ENCODE measurements around the gene ZMYND19.
A peak's percentile ranks its signal among the peaks of the same experiment; 100 is the strongest.
"Not testable (repeated sequence)": the region's sequence is repeated elsewhere in the genome, so short reads cannot be mapped to it uniquely, and the experiment has no call there.

Gene ZMYND19

DNA sequence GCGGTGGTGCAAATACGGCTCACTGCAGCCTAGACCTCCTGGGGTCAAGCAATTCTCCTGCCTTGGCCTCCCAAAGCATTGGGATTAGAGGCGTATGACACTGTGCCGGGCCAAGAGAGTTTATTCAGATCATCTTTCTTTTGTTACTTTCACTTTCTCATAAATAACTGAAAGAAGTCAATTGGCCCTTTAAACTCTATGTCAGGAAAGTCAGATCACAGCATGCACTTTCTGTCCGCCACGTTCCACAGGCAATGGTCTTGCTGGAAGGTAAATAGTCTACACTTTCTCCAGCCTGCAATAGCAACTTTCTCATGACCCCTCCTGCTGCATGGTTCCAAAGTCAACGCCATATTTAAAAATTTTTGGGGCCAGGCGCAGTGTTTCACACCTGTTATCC lies 8.6 kb upstream of the ZMYND19 start:
- DNase-seq (ENCODE audit: low read depth): no peak
- no peaks in the 10 kb centered on the region for H3K27me3 ChIP-seq (replicated peaks; ENCODE audit: control insufficient read depth, insufficient read depth, low read length)
- no peak overlapping the region for H3K4me3 ChIP-seq (ENCODE audit: low read length)
- H3K4me1 ChIP-seq (ENCODE audit: control insufficient read depth, insufficient read depth, low read length): no peaks in the 10 kb centered on the region
- H3K9ac ChIP-seq (ENCODE audit: low read length): no peak overlapping the region
- H3K9me3 ChIP-seq (ENCODE audit: control insufficient read depth, low read length): no peaks in the 10 kb centered on the region
- H3K36me3 ChIP-seq (ENCODE audit: control insufficient read depth, insufficient read depth, low read length, severe bottlenecking): no peaks in the 10 kb centered on the region

DNA sequence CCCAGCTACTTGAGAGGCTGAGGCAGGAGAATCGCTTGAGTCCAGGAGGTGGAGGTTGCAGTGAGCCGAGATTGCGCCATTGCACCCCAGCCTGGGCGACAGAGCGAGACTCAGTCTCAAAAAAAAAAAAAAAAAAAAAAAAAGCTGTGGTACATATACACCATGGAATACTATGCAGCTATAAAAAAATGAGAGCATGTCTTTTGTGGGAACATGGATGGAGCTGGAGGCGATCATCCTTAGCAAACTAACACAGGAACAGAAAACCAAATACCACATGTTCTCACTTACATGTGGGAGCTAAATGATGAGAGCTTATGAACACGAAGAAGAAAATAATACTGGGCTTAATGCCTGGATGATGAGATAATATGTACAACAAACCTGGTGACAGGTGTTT lies 6.3 kb upstream of the ZMYND19 start:
- H3K9me3 ChIP-seq (ENCODE audit: control insufficient read depth, low read length); H3K27me3 ChIP-seq (replicated peaks; ENCODE audit: control insufficient read depth, insufficient read depth, low read length): not testable (repeated sequence)

DNA sequence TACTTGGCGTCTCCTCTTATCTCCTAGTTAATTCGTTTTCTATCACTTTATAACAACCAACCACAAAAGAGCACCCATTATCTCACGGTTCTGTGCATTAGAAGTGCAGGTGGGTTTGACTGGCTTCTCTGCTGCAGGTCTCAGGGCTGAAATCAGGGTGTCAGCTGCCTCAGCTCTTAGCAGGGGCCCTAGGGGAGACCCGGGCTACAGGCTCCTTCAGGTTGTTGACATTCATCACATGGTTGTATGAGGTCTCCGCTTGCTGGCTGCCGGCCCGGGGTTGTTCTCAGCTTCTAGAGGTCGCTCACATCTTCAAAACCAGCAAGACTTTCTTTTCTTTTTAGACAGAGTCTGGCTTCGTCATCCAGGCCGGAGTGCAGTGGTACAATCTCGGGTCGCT lies 2.9 kb upstream of the ZMYND19 start:
- peaks cover 13% of the 10 kb centered on the region for H3K4me1 ChIP-seq (ENCODE audit: control insufficient read depth, insufficient read depth, low read length)
- H3K9me3 ChIP-seq (ENCODE audit: control insufficient read depth, low read length): no peaks in the 10 kb centered on the region
- H3K9ac ChIP-seq (ENCODE audit: low read length): no peak overlapping the region
- no peak overlapping the region for H3K4me3 ChIP-seq (ENCODE audit: low read length)
- H3K36me3 ChIP-seq (ENCODE audit: control insufficient read depth, insufficient read depth, low read length, severe bottlenecking): peaks cover 2% of the 10 kb centered on the region
- no peaks in the 10 kb centered on the region for H3K27me3 ChIP-seq (replicated peaks; ENCODE audit: control insufficient read depth, insufficient read depth, low read length)
- no peak for DNase-seq (ENCODE audit: low read depth)

More for the DNA sequence above, 6.3 kb upstream of the ZMYND19 start:
- not testable (repeated sequence) for H3K9ac ChIP-seq (ENCODE audit: low read length); DNase-seq (ENCODE audit: low read depth); H3K4me3 ChIP-seq (ENCODE audit: low read length); H3K36me3 ChIP-seq (ENCODE audit: control insufficient read depth, insufficient read depth, low read length, severe bottlenecking); H3K4me1 ChIP-seq (ENCODE audit: control insufficient read depth, insufficient read depth, low read length)

DNA sequence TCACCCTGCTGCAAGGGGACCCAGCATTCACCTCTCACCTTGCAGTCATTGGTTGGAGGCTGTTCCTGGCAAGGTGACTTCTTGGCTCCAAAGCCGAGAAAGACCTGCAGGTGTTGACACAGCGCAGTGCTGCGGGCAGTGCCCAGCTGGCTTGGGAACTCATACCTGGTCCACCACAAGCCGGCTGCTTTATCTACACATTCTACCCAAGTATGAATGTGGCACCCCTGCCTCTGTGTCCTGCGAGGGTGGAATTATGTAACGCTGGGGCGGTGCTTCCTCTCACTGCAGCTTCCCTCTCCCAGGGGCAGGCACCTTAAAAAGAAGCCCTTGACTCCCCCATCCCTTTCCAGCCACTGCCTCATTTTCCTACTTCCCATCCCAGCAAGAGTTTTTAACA lies 2.5 kb upstream of the ZMYND19 start:
- Histone ChIP-seq H3K4me1 (ENCODE audit: control insufficient read depth, insufficient read depth, low read length) (peaks cover 13% of the 10 kb centered on the region), H3K9me3 (ENCODE audit: control insufficient read depth, low read length) (no peaks in the 10 kb centered on the region), H3K36me3 (ENCODE audit: control insufficient read depth, insufficient read depth, low read length, severe bottlenecking) (peaks cover 6% of the 10 kb centered on the region), H3K27me3 (replicated peaks; ENCODE audit: control insufficient read depth, insufficient read depth, low read length) (no peaks in the 10 kb centered on the region), H3K4me3 (ENCODE audit: low read length) (no peak overlapping the region), H3K9ac (ENCODE audit: low read length) (no peak overlapping the region)
- DNase-seq (ENCODE audit: low read depth): no peak

DNA sequence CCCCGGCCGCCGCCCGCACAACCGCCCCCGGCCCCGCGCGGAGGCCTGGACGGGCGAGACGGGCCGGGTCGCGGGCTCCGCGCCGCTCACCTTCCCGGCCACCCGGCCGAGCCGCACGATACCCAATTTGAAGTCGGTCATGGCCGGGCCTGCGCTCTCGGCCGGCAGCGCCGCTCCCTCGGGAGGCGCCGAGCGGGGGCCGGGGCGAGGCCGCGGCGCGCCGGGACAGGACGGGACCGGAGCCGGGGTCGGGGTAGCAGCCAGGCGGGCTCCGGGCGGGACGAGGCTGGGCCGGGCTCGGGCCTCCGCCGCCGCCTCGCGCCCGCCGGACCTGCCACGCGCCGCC lies 216 bp downstream of the ZMYND19 start:
- no peaks in the 10 kb centered on the region for H3K27me3 ChIP-seq (replicated peaks; ENCODE audit: control insufficient read depth, insufficient read depth, low read length)
- H3K9ac ChIP-seq (ENCODE audit: low read length): peak overlapping the region; percentile 90
- DNase-seq (ENCODE audit: low read depth): no peak
- H3K36me3 ChIP-seq (ENCODE audit: control insufficient read depth, insufficient read depth, low read length, severe bottlenecking): peaks cover 30% of the 10 kb centered on the region
- H3K4me1 ChIP-seq (ENCODE audit: control insufficient read depth, insufficient read depth, low read length): peaks cover 13% of the 10 kb centered on the region
- no peaks in the 10 kb centered on the region for H3K9me3 ChIP-seq (ENCODE audit: control insufficient read depth, low read length)
- peak overlapping the region; percentile 88 for H3K4me3 ChIP-seq (ENCODE audit: low read length)

DNA sequence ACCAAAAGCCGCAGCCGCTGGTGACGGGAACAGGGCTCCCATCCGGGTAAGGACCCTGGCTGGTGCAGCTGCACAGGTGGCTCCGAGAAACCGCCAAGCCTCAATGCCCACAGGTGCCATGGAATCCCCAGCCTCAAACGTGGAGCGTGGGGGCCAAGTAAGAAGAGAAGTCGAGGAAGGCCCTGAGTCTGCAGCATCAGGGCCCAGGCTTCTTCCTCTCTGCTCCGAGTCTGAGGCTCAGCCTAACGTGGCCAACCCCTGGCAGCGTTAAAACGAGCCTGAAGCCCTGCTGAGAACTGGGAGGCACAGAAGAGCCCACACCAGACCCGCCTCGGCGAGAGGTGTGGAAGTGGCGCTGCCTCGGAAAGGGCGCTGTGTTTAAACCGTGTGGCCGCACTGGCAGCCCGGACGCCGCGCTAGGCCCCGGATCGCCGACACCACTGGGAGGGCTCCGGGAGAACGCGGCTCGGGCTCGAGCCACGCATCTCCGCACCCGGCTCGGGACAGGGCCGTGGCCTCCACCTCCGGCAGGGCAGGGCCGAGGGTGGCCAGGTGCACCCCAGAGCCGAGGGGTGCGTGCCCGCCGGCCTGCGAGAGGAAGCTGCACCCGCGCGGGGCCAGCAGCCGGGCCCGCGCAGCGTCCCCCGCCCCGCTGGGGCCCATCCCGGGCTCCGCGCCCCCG lies 730 bp downstream of the ZMYND19 start:
- Histone ChIP-seq H3K9ac (ENCODE audit: low read length) (peak overlapping the region; percentile 90), H3K4me3 (ENCODE audit: low read length) (peak overlapping the region; percentile 88), H3K9me3 (ENCODE audit: control insufficient read depth, low read length) (no peaks in the 10 kb centered on the region), H3K27me3 (replicated peaks; ENCODE audit: control insufficient read depth, insufficient read depth, low read length) (no peaks in the 10 kb centered on the region), H3K36me3 (ENCODE audit: control insufficient read depth, insufficient read depth, low read length, severe bottlenecking) (peaks cover 30% of the 10 kb centered on the region), H3K4me1 (ENCODE audit: control insufficient read depth, insufficient read depth, low read length) (peaks cover 13% of the 10 kb centered on the region)
- peak; percentile 56 for DNase-seq (ENCODE audit: low read depth)

DNA sequence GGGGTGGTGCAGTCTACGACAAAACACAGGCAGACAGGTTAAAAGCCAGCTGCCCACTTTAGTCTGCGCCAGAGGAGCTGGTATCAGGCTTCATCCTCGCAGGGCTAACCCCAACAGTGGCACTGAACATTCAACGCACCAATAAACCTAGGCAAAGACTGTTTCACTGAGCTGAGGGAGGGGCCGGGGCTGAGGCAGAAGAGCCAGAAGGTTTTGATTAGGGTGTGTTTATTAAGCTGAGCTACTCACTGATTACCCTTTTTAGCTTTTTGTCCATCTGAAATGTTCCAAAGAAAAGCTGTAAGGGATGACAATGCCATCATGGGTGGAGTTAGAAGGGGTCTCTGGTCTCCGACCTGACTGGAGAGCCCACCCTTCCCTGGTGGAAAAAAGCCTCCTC lies 1.4 kb downstream of the ZMYND19 start:
- H3K4me1 ChIP-seq (ENCODE audit: control insufficient read depth, insufficient read depth, low read length): peaks cover 13% of the 10 kb centered on the region
- H3K27me3 ChIP-seq (replicated peaks; ENCODE audit: control insufficient read depth, insufficient read depth, low read length): no peaks in the 10 kb centered on the region
- peak overlapping the region; percentile 90 for H3K9ac ChIP-seq (ENCODE audit: low read length)
- peak overlapping the region; percentile 88 for H3K4me3 ChIP-seq (ENCODE audit: low read length)
- H3K36me3 ChIP-seq (ENCODE audit: control insufficient read depth, insufficient read depth, low read length, severe bottlenecking): peaks cover 34% of the 10 kb centered on the region
- no peaks in the 10 kb centered on the region for H3K9me3 ChIP-seq (ENCODE audit: control insufficient read depth, low read length)
- DNase-seq (ENCODE audit: low read depth): peak; percentile 29

DNA sequence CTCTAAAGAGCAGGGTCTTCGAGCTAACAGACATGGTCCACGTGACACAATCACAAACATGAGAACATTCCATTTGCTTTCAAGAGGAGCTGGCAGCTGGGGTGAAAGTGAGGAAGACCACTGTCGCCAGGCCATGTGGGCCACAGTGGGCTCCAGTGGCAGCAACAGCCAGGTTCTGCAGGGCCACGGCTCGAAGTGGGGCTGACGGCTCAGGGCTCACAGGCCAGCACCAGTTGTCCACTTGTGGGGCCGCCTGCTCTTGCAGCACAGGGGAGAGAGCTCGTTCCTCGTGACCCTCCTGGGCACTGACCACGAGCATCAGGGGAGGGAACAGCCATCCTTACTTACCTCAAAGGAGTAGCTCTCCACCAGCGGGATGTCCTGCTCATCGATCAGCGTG lies 2.0 kb downstream of the ZMYND19 start:
- no peak overlapping the region for H3K4me3 ChIP-seq (ENCODE audit: low read length)

DNA sequence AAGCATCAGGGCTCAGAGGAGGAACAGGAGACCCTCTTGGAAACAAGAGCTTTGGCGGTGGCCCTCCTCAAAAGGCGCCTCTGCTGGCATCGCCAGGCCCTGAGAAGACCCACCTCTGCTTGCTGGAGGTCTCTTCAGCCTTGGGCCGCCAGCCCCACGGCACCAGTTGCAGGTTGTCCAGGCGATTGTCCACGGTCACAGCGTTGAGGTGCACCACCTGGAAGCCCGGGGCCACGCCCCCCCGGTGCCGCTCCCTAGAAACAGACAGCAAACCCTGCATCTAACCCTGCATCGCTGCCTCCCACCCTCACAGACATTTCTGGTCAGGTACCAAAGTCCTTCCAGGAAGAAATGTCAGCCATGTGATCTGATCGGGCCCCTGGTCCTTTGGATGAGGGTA lies 3.5 kb downstream of the ZMYND19 start:
- no peak overlapping the region for H3K4me3 ChIP-seq (ENCODE audit: low read length)
- H3K36me3 ChIP-seq (ENCODE audit: control insufficient read depth, insufficient read depth, low read length, severe bottlenecking): peaks cover 52% of the 10 kb centered on the region
- H3K4me1 ChIP-seq (ENCODE audit: control insufficient read depth, insufficient read depth, low read length): peaks cover 13% of the 10 kb centered on the region
- H3K9me3 ChIP-seq (ENCODE audit: control insufficient read depth, low read length): no peaks in the 10 kb centered on the region
- H3K27me3 ChIP-seq (replicated peaks; ENCODE audit: control insufficient read depth, insufficient read depth, low read length): no peaks in the 10 kb centered on the region
- H3K9ac ChIP-seq (ENCODE audit: low read length): no peak overlapping the region
- DNase-seq (ENCODE audit: low read depth): no peak

More for the DNA sequence above, 2.0 kb downstream of the ZMYND19 start:
- no peaks in the 10 kb centered on the region for H3K27me3 ChIP-seq (replicated peaks; ENCODE audit: control insufficient read depth, insufficient read depth, low read length)
- no peaks in the 10 kb centered on the region for H3K9me3 ChIP-seq (ENCODE audit: control insufficient read depth, low read length)
- peaks cover 13% of the 10 kb centered on the region for H3K4me1 ChIP-seq (ENCODE audit: control insufficient read depth, insufficient read depth, low read length)
- peaks cover 37% of the 10 kb centered on the region for H3K36me3 ChIP-seq (ENCODE audit: control insufficient read depth, insufficient read depth, low read length, severe bottlenecking)
- H3K9ac ChIP-seq (ENCODE audit: low read length): peak overlapping the region; percentile 90
- DNase-seq (ENCODE audit: low read depth): no peak

DNA sequence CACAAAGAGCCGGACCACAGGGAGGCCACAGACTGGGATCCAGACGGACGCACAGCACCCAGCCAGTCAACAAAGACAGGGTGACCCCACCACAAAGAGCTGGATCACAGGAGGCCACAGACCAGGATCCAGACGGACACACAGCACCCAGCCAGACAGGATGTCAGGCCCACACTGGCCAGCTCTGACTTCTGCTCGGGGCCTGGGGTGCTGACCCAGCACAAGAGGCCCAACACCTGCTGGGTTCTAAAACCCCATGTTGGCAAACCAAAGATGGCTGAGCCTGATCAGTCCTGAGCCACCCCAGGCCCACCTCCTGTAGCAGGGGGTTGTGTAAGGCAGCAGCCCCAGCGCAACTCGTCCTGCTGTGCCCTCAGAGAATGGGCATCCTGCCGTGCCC lies 6.4 kb downstream of the ZMYND19 start:
- Histone ChIP-seq H3K4me1 (ENCODE audit: control insufficient read depth, insufficient read depth, low read length) (peaks cover 9% of the 10 kb centered on the region), H3K36me3 (ENCODE audit: control insufficient read depth, insufficient read depth, low read length, severe bottlenecking) (peaks cover 59% of the 10 kb centered on the region), H3K4me3 (ENCODE audit: low read length) (no peak overlapping the region), H3K9me3 (ENCODE audit: control insufficient read depth, low read length) (no peaks in the 10 kb centered on the region), H3K9ac (ENCODE audit: low read length) (no peak overlapping the region), H3K27me3 (replicated peaks; ENCODE audit: control insufficient read depth, insufficient read depth, low read length) (no peaks in the 10 kb centered on the region)
- no peak for DNase-seq (ENCODE audit: low read depth)

DNA sequence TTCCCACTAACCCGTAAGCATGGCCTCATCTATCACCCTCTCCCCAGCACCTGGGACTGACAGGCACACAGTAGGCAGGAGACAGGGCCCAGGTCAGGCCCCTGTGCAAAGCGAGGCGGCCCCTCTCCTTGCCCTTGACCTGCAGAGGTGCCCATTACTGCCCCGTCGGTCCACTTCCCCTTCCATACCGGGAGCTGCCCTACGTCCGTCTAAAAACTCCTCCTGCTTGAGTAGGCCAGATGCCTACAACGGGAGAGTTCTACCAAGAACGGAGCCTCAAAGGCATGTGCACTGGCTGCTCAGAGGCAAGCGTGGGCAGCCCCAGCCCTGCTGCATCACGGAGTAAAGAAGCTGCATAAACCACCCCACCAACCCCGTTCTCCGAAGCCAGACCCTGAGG lies 7.0 kb downstream of the ZMYND19 start:
- peaks cover 5% of the 10 kb centered on the region for H3K4me1 ChIP-seq (ENCODE audit: control insufficient read depth, insufficient read depth, low read length)
- peak overlapping the region; percentile 41 for H3K9ac ChIP-seq (ENCODE audit: low read length)
- no peak overlapping the region for H3K4me3 ChIP-seq (ENCODE audit: low read length)
- H3K27me3 ChIP-seq (replicated peaks; ENCODE audit: control insufficient read depth, insufficient read depth, low read length): no peaks in the 10 kb centered on the region
- H3K36me3 ChIP-seq (ENCODE audit: control insufficient read depth, insufficient read depth, low read length, severe bottlenecking): peaks cover 59% of the 10 kb centered on the region
- no peaks in the 10 kb centered on the region for H3K9me3 ChIP-seq (ENCODE audit: control insufficient read depth, low read length)
- DNase-seq (ENCODE audit: low read depth): no peak

DNA sequence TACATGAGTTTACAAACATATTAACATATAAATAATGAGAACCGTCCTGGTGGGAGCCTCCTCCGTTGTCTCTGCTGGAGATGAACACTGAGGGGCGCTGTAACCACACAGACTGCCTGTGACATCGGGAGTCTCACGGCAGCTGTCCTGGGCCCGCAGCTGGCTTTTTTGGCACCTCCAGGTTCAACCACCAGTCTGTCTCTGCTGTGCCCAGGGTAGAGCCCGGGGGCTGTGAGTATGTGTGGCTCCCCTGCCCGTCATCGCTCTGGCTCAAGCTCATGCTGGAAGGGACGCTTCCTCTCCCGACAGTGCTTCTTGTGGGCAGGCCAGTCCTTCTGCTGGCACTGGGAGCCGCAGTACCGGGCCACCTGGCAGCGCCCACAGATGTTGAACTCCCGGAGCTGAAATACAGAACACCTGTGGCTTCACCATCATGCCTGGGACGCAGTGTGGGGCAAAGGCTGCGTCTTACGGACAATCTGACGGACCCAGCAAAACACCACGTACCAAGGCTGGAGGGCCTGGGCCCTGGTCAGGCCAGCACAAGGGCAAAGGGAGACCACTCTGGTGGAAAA lies 7.9 kb downstream of the ZMYND19 start:
- no peaks in the 10 kb centered on the region for H3K9me3 ChIP-seq (ENCODE audit: control insufficient read depth, low read length)
- H3K4me3 ChIP-seq (ENCODE audit: low read length): no peak overlapping the region
- no peak for DNase-seq (ENCODE audit: low read depth)
- no peaks in the 10 kb centered on the region for H3K27me3 ChIP-seq (replicated peaks; ENCODE audit: control insufficient read depth, insufficient read depth, low read length)
- H3K4me1 ChIP-seq (ENCODE audit: control insufficient read depth, insufficient read depth, low read length): peaks cover 11% of the 10 kb centered on the region
- H3K9ac ChIP-seq (ENCODE audit: low read length): no peak overlapping the region
- H3K36me3 ChIP-seq (ENCODE audit: control insufficient read depth, insufficient read depth, low read length, severe bottlenecking): peaks cover 50% of the 10 kb centered on the region

Measured in adipocyte (in vitro differentiated cells).